Measurements from ENCODE around the gene IL17B.
"Not testable (repeated sequence)": the region's sequence is repeated elsewhere in the genome, so short reads cannot be mapped to it uniquely, and the experiment has no call there.

Gene IL17B

DNA sequence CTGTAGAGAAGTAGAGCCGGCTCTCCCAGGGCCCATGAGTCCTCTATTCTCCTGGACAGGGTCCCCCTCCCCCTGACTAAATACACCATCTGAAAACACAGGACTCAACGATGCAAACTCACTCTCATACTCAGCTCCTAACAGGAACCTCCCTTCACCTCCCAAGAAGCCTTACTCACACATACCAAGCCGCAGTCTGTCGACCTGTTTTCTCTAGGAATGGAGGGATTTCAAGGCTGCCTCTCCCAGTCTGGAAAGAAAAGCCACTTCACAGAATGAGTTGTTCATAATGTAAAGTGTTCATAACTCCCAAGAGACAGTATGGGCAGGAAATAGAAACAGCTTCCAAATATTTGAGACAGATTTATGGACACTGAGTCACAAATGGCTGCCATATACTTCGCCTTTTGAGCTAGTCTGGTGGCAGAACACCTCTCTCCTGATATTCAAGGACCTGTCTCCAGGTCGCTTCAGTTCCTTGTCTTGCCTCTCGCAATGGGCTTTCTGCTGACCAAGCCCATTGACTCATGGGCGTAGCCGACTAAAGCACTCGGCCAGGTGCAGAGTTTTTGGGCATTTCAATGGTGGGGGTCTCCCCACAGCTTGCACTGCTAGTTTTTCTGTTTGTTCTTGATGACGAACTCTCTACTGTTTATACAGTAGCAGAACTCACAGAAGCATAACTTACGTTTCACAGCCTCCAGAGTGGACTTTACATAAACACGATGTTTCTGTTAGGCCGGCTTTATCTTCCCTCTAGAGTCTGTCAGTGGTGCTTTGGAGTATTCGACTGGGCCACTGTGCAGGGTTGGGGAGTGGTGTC lies 25.0 kb upstream of the IL17B start:
- no peak for DNase-seq (ENCODE audit: extremely low read depth in 1 of 2, low read depth in 1 of 2)

DNA sequence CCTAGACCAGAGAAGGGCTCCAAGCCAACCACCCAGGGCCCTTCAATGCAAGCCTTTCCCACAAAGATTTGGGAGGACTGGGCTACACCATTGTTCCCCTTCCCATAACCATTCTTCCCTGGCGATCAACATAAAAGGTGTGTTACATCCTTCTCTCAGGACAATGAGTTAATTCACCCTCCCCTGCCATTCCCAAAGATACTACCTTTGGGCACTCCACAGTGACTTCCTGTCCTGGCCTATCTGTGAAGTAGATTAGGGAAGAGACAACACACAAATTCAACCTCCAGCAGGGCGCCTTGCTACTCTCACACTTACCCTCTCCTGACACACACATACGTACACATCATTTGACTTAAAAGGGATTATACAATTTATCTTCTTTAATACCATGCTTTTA lies 23.2 kb upstream of the IL17B start:
- DNase-seq (ENCODE audit: extremely low read depth in 1 of 2, low read depth in 1 of 2) = no peak

DNA sequence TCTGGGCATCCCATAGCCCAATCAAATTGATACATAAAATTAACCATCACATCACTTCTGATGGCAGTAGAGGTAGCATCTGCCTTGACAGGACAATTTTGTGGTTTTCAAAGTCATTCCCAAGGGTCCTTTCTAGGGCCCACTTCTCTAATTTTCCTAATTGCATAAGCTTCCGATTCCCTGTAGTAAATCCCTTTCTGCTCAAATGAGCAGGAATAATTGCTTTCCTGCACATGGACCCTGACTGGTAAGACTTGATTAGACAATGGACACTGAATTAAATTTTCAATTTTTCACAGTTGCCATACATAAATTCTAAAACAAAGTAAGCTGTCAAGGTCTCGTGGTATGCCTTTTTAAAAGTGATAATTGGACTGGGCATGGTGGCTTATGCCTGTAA lies 22.0 kb upstream of the IL17B start:
- no peak for DNase-seq (ENCODE audit: extremely low read depth in 1 of 2, low read depth in 1 of 2)

DNA sequence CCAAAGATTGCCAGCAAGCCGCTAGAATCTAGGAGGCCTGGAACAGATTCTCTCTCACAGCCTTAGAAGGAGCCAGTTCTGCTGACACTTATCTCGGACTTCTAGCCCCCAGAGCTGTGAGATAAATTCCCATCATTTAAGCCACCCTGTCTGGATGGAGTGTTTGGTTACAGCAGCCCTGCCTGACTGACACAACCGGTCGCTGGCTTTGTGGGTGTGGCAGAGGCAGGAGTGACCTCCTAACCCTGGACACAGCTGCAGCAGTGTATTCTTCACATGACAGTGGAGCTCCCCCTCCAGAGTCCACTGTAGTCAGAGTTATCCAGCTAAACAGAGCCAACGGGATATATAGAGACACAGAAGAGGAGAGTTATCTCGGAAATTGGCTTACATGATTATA lies 21.2 kb upstream of the IL17B start:
- no peak for DNase-seq (ENCODE audit: extremely low read depth in 1 of 2, low read depth in 1 of 2)

DNA sequence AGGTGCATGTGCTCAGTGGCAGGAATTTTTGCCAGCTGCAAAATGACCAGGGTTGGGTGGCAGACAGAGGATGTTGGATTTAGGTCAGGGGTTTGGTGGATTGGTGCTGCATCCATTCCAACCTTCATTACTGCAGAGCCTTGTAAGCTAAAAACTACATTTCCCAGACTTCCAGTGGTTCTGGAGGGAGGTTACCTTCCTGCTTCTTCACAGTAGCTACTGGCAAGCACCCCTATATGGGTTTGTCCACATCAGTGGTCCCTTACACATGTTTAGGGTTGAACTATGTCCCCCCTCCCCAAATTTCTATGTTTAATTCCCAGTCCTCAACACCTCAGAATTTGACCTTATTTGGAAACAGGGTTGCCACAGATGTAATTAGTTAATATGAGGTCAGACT lies 20.7 kb upstream of the IL17B start:
- DNase-seq (ENCODE audit: extremely low read depth in 1 of 2, low read depth in 1 of 2) = no peak

DNA sequence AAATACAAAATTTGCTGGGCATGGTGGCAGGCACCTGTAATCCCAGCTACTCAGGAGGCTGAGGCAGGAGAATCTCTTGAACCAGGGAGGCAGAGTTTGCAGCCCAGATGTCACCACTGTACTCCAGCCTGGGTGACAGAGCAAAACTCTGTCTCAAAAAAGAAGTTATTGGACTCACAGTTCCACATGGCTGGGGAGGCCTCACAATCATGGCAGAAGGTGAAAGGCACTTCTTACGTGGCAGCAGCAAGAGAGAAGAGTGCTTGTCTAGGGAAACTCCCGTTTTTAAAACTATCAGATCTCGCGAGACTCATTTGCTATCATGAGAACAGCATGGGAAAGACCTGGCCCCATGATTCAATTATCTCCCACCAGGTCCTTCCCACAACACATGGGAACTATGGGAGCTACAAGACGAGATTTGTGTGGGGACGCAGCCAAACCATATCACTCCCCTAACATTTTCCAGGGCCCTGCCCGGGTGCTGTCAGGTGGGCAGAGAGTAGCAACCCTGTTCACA lies 19.7 kb upstream of the IL17B start:
- not testable (repeated sequence) for DNase-seq (ENCODE audit: extremely low read depth in 1 of 2, low read depth in 1 of 2)

DNA sequence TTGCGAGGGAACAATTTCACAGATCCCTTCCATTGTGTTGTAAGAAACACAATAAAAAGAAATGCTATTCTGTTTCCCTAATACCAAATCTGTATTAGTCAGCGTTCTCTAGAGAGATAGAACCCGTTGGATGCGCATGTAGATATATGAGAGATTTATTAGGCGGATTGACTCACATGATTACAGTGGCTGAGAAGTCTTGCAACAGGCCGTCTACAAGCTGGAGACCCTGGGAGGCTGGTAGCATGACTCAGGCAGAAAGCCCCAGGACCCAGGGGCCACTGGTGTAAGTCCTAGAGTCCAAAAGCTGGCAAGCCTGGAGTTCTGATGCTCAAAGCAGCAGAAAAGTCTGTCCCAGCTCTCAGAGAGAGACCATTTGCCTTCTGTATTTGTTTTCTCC lies 18.4 kb upstream of the IL17B start:
- no peak for DNase-seq (ENCODE audit: extremely low read depth in 1 of 2, low read depth in 1 of 2)

DNA sequence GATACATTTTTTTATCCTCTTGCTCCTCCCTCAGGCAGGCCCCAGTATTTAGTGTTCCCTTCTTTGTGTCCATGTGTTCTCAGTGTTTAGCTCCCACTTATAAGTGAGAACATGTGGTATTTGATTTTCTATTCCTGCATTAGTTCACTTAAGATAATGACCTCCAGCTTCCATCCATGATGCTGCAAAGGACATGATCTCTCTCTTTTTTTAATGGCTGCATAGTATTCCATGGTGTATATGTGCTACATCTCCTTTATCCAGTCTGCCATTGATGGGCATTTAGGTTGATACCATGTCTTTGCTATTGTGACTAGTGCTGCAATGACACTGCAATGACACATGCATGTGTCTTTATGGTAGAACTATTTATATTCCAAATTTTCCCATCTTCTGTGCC lies 15.9 kb upstream of the IL17B start:
- not testable (repeated sequence) for DNase-seq (ENCODE audit: extremely low read depth in 1 of 2, low read depth in 1 of 2)

DNA sequence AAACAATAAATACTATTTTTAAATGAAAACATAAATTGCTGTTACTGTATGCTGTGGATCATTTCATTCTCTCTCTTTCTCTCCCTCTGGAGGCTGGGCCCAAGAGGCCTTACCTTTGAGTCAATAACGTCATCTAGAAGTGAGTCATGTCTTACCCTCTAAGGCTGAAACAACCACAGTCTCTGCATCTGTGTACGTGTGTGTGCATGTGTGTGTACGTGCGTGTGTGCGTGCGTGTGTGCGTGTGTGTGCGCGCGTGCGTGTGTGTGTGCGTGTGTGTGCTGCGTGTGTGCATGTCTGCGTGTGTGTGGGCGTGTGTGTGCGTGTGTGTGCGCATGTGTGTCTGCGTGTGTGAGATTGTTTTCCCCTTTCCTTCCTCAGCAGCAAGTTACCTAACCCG lies 13.6 kb upstream of the IL17B start:
- no peak for DNase-seq (ENCODE audit: extremely low read depth in 1 of 2, low read depth in 1 of 2)

DNA sequence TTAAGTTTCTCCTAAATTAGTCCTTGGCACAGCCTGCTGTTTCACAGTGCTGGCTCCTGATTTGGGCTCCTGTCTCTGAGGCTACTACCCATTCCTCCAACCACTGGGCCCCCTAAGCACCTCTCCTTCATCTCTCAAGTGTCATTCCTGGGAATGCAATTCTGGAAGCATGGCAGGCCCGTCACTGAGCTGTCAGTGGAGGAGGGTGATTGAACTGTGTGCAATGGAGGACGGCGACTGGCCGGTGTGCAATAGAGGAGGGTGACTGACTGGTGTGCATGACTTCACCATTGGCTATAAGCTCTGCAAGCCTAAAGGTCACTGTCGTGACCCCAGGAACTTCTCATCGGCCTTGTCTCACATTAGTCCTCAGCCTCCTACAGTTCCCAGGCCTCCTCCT lies 12.4 kb upstream of the IL17B start:
- DNase-seq (ENCODE audit: extremely low read depth in 1 of 2, low read depth in 1 of 2) = no peak

DNA sequence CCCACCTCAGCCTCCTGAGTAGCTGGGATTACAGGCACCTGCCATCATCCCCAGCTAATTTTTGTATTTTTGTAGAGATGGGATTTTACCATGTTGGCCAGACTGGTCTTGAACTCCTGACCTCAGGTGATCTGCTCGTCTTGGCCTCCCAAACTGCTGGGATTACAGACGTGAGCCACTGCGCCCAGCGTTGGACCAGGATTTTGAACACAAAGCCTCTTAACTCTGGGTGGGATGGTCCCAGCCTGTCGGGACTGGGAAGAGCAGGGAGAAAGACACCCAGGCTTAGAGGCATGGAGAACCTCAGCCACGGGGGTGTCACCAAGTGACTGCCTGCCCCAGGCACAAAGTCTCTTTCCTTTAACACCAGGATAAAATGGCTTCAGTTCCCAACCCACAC lies 12.0 kb upstream of the IL17B start:
- DNase-seq (ENCODE audit: extremely low read depth in 1 of 2, low read depth in 1 of 2) = not testable (repeated sequence)

DNA sequence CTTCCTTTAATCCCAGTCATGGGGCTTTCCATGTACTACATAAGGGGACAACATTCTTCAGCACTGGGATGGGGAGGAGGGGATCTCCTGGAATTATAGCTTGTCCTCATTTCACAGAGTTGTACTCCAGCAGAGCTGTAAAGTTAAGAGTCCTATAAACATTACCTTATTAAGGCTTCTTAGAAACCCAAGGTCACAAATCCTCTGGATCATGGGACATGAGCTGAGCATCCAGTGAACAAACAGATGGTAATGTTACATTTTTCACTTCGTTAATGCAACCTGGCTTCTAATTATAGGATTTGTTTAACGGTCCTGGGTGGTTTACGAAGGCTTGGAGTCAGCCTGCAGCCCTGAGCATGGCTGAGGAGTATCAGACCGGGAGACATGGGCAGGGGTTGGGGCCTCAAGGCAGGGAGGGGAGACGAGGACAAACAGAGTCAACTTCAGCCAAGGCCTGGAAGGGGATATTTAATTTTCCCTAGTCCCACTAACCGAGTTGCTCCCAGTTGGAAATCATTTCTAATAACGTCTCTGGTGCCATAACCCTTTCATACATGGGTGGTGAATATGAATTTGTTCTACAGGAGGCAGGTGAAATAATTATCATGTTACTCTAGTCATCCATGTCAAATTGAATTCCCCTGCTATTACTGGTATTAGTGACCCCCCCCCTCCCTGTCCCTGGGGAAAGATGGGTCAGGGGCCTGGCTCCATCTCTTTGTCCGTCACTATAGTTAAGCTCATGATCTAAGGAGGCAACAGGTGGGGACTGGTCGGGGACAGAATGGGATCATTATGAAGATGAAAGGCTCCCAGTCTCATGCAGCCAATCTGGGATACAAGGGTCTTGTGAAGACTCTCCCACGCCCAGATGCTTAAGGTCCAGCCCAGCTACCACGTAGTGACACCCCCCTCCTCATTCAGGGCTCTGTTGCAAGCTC lies 10.7 kb upstream of the IL17B start:
- no peak for DNase-seq (ENCODE audit: extremely low read depth in 1 of 2, low read depth in 1 of 2)

DNA sequence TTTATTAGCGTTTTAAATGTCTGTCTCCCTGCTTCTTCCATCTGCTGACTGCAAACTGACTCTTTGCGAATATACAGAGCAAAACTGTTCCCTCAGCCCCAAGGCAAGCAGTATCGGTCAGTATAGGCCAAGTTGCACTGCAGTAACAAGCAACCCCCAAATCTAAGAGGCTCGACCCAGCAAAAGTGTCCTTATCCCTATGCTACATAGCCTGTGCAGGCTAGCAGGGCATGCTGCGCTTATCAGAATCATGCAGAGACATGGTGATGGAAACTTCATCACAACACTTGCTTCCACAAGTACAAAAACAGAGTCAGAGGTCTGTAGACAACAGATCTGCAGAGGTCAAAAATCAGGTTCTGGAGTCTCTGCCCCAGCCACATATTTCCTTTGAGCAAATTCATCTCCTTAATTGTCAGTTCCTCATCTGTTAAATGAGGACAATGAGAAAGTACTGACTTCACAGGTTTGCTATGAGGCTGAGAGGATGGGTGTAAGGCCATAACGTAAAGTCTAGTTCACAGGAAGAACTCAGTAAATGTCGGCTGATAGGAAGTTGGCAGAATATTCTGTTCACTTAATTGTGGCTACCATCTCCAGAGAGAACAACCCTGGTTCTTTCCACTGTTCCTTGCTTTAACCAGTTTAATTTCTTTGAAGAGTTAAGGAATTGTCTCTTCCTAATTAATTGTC lies 9.6 kb upstream of the IL17B start:
- DNase-seq (ENCODE audit: extremely low read depth in 1 of 2, low read depth in 1 of 2) = no peak

DNA sequence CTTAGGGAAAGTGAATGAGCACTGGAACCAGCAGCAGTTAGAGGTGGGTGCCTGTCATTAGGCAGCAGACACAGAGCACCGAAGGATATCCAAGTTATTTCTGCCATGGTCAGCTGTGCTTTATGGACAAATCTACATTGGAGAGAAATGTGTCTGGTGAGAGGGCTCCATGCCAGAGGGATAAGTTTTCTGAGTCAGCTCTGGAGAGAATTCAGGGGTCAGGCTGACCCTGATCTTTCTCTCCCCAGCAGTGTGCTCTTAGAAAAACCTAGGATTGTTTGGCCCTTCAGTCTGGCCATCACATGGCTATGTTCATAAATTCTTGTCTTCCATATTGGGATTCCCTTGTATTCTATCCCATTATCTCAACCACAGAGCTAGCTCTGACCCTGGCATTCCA lies 8.9 kb upstream of the IL17B start:
- no peak for DNase-seq (ENCODE audit: extremely low read depth in 1 of 2, low read depth in 1 of 2)

DNA sequence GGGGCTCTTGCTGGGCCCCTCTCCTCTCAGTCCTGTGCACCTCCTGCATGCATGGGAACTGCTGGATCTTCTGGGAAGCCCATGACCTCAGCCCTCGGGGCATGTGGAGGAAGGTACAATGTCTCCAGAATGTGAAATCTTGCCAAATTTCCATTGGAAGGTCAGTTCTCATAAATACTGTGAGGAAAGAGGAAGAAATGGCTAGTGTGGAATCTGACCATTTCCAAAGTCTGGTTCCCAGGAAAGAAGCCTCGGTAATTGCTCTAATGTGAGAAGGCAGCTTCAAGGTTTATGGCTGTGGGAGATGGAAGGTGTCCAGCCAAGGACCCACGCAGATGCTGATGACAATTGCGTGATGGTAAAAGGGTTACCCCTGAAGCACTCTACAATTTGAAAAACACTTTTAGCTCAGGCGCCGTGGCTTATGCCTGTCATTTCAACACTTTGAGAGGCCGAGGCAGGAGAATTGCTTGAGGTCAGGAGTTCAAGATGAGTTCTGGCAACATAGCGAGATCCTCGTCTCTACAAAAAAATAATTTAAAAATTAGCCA lies 8.1 kb upstream of the IL17B start:
- no peak for DNase-seq (ENCODE audit: extremely low read depth in 1 of 2, low read depth in 1 of 2)

DNA sequence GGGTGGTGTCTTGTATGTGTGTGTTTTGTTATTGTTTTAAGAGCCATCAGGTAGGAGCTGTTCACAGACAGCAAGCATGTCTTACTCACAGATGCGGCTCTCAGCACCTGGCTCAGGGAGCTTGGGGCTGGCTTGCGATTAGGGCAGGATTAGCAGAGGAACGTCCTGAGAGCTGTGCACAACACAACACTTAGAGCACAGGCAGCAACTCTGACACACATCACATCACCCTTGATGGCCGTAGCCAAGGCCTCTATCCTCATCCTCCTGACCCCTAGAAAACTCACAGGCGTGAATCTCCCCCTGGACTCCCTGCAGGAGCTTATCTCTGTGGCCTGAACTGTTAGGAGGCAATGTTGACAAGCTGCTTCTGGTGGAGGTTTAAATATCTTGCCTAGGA lies 7.1 kb upstream of the IL17B start:
- DNase-seq (ENCODE audit: extremely low read depth in 1 of 2, low read depth in 1 of 2) = no peak

DNA sequence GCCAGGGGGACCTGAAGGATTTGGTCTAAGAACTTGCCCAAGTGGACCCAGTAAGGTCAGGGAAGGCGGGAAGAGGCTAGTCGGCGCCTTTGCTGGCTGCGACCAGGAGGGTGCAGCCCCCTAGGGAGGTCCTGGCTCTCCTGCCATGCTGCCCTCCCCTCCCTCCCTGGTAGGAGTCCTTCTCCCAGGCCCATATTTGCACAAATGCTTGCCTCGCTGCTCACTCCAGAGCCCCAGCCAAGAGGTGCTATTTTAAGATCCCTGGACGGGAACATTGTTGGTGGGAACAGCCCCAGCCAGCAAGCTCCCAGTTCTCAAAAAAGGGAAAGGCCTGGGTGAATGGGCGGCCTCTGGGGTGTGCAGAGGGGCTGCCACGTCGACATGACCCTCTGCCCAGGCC lies 4.3 kb upstream of the IL17B start:
- DNase-seq (ENCODE audit: extremely low read depth in 1 of 2, low read depth in 1 of 2) = no peak

DNA sequence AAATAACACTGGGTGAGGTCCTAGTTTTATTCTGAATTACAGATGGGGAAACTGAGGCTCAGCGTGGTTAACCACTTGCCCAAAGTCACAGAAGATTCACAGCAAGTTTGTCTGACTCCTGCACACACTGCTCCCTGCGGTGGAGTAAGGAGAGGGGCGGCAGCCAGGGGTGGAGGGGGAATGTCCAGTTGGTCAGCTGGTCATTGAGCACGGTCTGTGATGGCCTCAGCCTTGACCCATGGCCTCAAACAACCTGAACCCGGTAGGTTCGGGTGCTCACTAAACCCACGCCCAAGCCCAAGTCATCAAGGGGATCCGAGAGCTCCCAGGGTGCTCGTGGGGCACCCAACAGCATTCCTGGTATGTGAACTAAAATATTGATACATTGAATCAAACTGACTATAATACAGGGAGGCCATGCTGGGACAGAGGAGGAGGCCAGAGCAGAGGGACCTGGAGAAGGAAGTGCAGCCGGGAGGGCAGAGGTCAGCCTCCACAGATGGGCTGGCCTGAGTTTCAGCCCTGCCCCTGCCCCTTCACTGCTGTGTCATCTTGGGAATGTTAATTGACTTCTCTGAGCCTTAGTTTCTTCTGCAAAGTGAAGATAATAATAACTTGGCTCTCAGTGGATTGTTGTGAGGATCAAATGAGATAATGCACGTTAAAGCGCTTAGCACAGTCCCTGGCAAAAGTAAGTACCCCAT lies 3.6 kb upstream of the IL17B start:
- DNase-seq (ENCODE audit: extremely low read depth in 1 of 2, low read depth in 1 of 2) = no peak

DNA sequence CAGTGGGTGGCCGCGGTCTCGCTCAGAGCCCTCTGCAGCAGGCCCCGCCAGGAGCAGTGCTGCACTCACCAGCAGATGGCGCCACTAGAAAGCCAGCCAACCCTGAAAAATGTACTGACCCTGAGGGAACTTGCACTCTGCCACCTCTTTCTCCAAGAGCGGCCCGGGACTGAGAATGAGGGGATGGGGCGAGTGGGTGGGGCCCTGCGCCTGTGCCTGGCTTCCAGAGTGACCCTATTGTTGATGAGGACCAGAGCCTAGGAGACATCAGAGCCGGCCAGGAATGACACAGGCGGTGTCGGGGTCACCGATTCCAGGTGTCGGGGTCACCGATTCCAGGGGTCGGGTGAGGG lies 2.9 kb upstream of the IL17B start:
- DNase-seq (ENCODE audit: extremely low read depth in 1 of 2, low read depth in 1 of 2) = peak; percentile 31 to 43

DNA sequence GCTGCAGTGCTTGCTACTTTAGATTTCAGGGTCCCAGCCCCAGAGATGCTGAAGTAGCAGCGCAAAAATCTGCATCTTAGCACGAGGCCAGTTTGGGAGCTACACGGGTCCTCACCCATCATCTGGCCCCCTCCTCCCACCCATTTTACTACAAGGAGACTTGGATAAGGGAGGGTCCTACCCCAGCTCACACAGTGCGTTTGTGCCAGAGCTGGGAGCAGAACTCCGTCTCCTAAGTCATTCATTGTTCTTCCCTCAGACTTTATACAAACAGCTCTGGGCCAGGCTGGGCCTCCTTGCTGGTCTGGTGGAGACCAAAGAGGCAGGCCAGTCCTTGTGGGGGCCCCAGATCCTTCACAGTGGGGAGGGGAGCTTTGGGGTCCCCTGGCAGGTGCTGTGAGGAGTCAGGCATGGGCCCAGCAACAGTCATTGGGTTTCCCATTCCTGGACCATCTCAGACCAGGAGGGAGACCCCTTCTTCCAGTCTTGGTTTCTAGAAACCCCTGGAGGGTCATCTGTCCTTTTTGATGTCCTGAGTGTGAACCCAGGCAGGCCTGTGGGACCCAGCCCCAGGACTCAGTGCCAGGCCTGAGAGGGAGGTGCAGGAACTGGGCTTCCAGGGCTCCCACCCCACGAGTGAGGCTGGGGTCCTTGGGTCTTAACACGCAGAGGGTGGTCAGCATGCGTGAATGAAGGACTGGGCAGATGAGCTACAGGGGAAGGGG lies 2.3 kb upstream of the IL17B start:
- DNase-seq (ENCODE audit: extremely low read depth in 1 of 2, low read depth in 1 of 2) = no peak
